HepG2 (cell line): ENCODE measurements around the gene SLC6A6.

Experiments
- CTCF ChIP-seq: sonication (generic); formaldehyde crosslinking; IDR thresholded peaks from 2 replicates; pipeline ENCODE4 v1.5.0; 2020; ENCODE audit warnings: mild to moderate bottlenecking, missing genetic modification reagents, moderate library complexity
- ELF1 ChIP-seq: sonication (generic); formaldehyde crosslinking; IDR thresholded peaks from 2 replicates; pipeline ENCODE4 v1.4.0; 2020; ENCODE audit warnings: missing genetic modification reagents
- EZH2 ChIP-seq: conservative IDR thresholded peaks from 2 replicates; pipeline ENCODE4 v1.6.1; 2012; ENCODE audit warnings: mild to moderate bottlenecking, low read depth, low read length, moderate library complexity
- MAFF ChIP-seq: IDR thresholded peaks from 2 replicates; pipeline ENCODE4 v1.6.1; 2011; ENCODE audit warnings: low read depth, low read length, improper control_type of control experiment
- NCOR1 ChIP-seq: fragments of 200-600 bp; sonication (generic); IDR thresholded peaks from 2 replicates; pipeline ENCODE4 v1.7.0; 2017; ENCODE audit warnings: antibody characterized with exemption, low read length, borderline replicate concordance
- NONO ChIP-seq, 2 experiments: fragments of 450-650 bp in 1 of 2; sonication (generic) in 1 of 2; formaldehyde crosslinking in 1 of 2; IDR thresholded peaks in 1 of 2; conservative IDR thresholded peaks in 1 of 2; 2 replicates each; pipeline versions ENCODE4 v1.6.1 to v1.8.0; 2017 to 2022; ENCODE audit warnings: mild to moderate bottlenecking in 1 of 2, missing genetic modification reagents in 1 of 2, moderate library complexity in 1 of 2
- NR3C1 ChIP-seq: sonication (generic); formaldehyde crosslinking; IDR thresholded peaks from 2 replicates; pipeline ENCODE4 v1.4.0; 2020; ENCODE audit warnings: missing genetic modification reagents
- ZFP36L2 ChIP-seq: sonication (generic); formaldehyde crosslinking; IDR thresholded peaks from 2 replicates; pipeline ENCODE4 v1.4.0; 2020; ENCODE audit warnings: missing genetic modification reagents
- ZZZ3 ChIP-seq: sonication (generic); formaldehyde crosslinking; IDR thresholded peaks from 2 replicates; pipeline ENCODE4 v1.4.0; 2020; ENCODE audit warnings: missing genetic modification reagents, mild to moderate bottlenecking, borderline replicate concordance

- no peak for TF ChIP-seq ELF1 (CRISPR knock-in tag)
- no peak for TF ChIP-seq MAFF
- TF ChIP-seq NCOR1 = no peak
- TF ChIP-seq NONO (IDR thresholded peaks at IDR 0.05) = no peak
- no peak for TF ChIP-seq NONO (CRISPR knock-in tag; conservative IDR thresholded peaks at IDR 0.05)
- no peak for TF ChIP-seq ZZZ3
- TF ChIP-seq CTCF (CRISPR knock-in tag) = no peak
- TF ChIP-seq ZFP36L2 (CRISPR knock-in tag) = no peak
- no peak for TF ChIP-seq EZH2
- no peak for TF ChIP-seq NR3C1 (CRISPR knock-in tag)
Measured at GRCh38 chr3:14413381-14414071, 11.1 kb downstream of the SLC6A6 start.
